Measurements from ENCODE around the gene TPSD1.
"Not testable (repeated sequence)": the region's sequence is repeated elsewhere in the genome, so short reads cannot be mapped to it uniquely, and the experiment has no call there.

DNA sequence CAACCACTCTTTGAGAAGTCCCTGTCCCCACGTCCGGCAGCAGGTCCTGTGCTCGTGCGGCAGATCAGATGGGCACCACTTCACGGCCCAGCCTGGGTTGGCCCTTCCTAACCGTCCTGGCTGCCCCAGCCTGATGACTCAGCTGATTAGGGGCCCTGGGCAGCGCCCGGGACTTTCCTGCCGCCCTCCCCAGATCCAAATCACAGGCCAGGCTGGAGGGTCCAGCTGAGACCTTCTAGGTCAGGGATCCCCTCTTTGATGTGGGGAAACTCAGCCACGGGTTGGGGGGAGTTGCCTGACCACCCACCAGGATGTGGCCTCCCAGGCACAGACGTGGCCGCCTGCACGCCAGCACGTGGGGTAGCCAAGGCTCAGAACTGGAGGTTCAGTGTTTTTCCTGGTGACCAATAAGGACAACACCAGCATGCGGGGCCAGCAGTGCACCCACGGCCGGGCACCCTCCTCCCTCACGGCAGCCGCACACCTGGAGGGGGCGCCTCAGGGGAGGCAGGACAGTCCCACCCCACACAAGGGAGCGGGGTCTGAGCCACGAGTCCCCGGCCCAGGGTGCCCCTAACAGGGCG is 30.0 kb upstream of the TPSD1 start:
- not testable (repeated sequence) for TF ChIP-seq POLR2AphosphoS5 (IDR thresholded peaks at IDR 0.05; ENCODE audit: low read depth, low read length); POLR2A (IDR thresholded peaks at IDR 0.05; ENCODE audit: low read depth, low read length); TAF1 (IDR thresholded peaks at IDR 0.05; ENCODE audit: low read depth, low read length); SPI1 (IDR thresholded peaks at IDR 0.05; ENCODE audit: low read depth, low read length); PAX5 (IDR thresholded peaks at IDR 0.05; ENCODE audit: insufficient read depth, low read length, severe bottlenecking)
